Measurements from ENCODE around the gene MGST3.

DNA sequence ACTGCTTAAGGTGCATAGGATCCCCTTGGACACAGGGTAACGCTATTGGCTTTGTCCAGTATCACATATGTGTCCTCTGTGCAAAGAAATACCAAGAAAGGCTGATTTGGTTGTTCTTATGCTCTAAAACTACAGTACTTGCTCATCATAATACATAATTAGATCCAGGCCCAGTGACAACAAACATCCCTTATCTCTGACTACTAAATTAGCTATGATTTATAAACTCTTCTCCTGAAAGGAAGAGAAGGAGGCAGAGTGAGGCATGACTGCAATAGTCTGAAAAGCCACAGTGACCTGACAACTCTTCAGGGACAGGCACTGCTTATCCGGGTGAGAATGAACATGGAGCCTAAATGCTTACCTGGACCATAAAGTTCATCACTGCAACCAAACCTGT is 30.7 kb downstream of the MGST3 start:
- TF ChIP-seq, protein P1, sequence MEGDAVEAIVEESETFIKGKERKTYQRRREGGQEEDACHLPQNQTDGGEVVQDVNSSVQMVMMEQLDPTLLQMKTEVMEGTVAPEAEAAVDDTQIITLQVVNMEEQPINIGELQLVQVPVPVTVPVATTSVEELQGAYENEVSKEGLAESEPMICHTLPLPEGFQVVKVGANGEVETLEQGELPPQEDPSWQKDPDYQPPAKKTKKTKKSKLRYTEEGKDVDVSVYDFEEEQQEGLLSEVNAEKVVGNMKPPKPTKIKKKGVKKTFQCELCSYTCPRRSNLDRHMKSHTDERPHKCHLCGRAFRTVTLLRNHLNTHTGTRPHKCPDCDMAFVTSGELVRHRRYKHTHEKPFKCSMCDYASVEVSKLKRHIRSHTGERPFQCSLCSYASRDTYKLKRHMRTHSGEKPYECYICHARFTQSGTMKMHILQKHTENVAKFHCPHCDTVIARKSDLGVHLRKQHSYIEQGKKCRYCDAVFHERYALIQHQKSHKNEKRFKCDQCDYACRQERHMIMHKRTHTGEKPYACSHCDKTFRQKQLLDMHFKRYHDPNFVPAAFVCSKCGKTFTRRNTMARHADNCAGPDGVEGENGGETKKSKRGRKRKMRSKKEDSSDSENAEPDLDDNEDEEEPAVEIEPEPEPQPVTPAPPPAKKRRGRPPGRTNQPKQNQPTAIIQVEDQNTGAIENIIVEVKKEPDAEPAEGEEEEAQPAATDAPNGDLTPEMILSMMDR (IDR thresholded peaks at IDR 0.05; ENCODE audit: low read depth, low read length, poor library complexity, severe bottlenecking): no peak
- TF ChIP-seq EZH2phosphoT487 (IDR thresholded peaks at IDR 0.05; ENCODE audit: borderline replicate concordance, low read length): no peak

All from DOHH2 (cell line).